ENCODE measurements around the gene CTR9.
A peak's percentile ranks its signal among the peaks of the same experiment; 100 is the strongest.

Gene CTR9

DNA sequence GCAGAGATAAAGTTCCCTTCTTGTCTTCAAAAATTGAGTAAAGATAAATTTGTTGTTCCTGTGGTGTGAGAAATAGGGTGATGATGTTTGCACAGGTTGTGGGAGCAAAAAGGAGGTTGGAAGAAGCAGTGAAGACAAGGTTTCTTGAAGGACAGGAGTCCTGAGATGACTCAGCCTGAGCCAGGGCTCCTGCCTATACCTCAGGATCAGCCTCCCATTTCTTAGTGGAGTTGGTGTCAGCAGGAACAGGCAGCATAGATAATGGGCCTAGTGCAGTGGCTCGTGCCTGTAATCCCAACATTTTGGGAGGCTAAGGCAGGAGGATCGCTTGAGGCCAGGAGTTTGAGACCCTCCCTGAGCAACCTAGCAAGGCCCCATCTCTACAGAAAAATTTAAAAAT lies 29.0 kb downstream of the CTR9 start:
- DNase-seq (ENCODE audit: low read depth, low spot score) = no peak

GRCh38 chr11:10784232-10785145 lies 33.4 kb downstream of the CTR9 start:
- DNase-seq (ENCODE audit: low read depth, low spot score) = no peak

DNA sequence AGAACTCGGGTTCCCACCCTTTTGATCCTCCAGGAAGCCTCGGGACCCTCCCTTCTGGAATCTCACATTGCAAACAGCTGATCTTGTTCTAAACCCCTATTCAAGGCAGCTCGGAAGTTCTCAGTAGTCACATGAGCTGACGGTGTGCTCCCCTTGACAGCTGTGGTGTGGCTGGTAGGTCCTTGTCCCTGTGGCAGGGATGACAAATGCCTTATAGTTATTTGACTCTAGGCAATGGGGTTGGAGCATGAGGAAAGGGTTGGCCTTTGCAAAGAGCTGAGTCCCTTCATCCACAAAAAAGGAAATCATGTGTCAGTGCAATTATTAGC lies 34.1 kb downstream of the CTR9 start:
- no peak for DNase-seq (ENCODE audit: low read depth, low spot score)

- no peak for DNase-seq (ENCODE audit: low read depth, low spot score)
Measured at GRCh38 chr11:10786451-10786850, 35.4 kb downstream of the CTR9 start.

- no peak for DNase-seq (ENCODE audit: low read depth, low spot score)
Measured at GRCh38 chr11:10792385-10793068, 41.5 kb downstream of the CTR9 start.

- DNase-seq (ENCODE audit: low read depth, low spot score) = no peak
Measured at GRCh38 chr11:10793470-10794255, 42.6 kb downstream of the CTR9 start.

- DNase-seq (ENCODE audit: low read depth, low spot score) = no peak
Measured at GRCh38 chr11:10796191-10796590, 45.1 kb downstream of the CTR9 start.

DNA sequence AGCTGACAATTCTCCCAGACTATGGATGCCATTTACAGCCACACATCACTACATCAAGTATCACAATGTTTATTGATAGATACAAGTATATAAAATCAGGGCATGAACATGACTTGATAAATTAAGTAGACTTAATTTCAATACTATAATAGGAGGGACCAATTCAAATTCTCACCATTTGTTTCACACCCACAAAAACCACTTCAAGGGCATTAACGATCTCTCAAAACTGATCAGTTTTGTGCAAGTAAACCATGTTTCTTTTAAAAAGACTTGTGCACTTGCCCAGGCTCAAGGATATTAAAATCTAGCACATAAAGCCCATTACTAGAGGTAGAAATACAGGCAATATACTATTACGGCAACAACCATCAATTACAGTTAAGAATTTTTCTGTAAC lies 46.0 kb downstream of the CTR9 start:
- no peak for DNase-seq (ENCODE audit: low read depth, low spot score)

- no peak for DNase-seq (ENCODE audit: low read depth, low spot score)
Measured at GRCh38 chr11:10797531-10797930, 46.5 kb downstream of the CTR9 start.

- DNase-seq (ENCODE audit: low read depth, low spot score) = no peak
Measured at GRCh38 chr11:10798330-10798928, 47.4 kb downstream of the CTR9 start.

DNA sequence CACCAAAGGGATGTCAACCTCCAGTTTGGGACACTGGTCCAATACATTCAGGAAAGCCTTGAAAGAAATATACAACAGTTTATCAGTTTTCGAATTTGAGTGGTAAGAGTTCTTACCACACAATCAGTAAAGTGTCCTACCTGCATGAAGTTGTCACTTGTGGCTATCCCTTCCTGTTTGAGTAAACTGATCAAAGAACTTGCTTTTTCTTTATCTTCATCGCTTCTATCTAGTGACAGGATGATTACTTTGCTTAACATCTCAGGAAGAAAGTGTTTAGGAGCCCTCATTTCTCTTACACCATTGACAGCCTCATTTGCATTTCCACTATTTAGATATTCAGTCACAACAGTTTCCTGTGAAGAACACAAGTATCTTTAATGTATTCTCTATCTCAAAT lies 49.2 kb downstream of the CTR9 start:
- no peak for DNase-seq (ENCODE audit: low read depth, low spot score)

DNA sequence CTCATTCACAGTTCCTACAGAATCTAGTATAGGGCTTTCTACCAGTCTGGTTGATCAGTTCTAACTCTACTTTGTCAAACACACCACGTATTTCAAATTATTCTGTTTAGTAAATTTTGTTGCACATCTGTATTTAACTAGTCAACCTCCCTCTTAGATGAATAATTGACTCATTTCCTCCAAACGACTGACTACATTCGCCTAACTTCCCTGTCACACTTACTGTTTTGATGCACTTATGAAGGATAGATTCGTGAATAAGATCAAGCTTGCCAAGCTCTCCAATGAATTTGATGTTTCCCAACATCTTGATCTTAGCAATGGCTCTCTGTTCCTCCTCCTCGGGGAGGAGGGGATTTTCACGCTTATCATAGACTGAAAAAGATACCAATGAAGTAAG lies 52.6 kb downstream of the CTR9 start:
- no peak for DNase-seq (ENCODE audit: low read depth, low spot score)

- no peak for DNase-seq (ENCODE audit: low read depth, low spot score)
Measured at GRCh38 chr11:10805741-10806140, 54.7 kb downstream of the CTR9 start.

DNA sequence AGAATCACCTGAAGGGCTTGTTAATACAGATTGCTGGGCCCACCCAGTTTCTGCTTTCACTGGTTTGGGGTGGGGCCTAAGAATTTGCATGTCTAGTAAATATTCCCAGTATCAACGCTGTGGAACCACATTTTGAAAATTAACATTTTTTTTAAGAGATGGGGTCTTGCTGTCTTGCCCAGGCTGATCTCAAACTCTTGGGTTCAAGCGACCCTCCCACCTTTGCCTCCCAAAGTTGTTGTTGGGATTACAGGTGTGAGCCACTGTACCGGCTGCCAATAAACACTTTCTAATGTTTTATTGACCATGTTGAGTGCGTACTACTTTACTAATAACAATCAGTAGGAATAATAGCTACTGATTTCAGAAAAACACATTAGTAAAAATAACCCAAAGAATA lies 55.2 kb downstream of the CTR9 start:
- no peak for DNase-seq (ENCODE audit: low read depth, low spot score)

GRCh38 chr11:10807493-10808234 lies 56.6 kb downstream of the CTR9 start:
- DNase-seq (ENCODE audit: low read depth, low spot score) = no peak

DNA sequence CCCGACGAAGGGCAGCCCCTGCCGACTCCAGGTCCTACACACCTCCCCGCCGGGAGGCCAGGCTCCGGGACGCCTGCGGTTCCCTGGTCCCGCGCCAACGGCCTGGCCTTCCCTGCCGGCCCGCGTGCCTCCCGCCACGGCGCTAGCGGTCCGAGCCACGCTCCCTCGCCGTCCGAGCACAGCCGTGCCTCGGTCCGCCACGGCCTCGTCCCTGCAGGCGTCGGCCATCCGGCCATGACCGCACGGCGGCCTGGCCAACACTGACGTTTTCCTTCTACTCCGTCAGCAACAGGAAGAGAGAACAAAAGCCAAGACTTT lies 57.1 kb downstream of the CTR9 start:
- no peak for DNase-seq (ENCODE audit: low read depth, low spot score)

- DNase-seq (ENCODE audit: low read depth, low spot score) = peak; percentile 96
Measured at GRCh38 chr11:10808553-10809372, 57.7 kb downstream of the CTR9 start, which contains the start of gene EIF4G2. Gene EIF4G2, minus strand, starts transcription at chr11:10808926.

- DNase-seq (ENCODE audit: low read depth, low spot score) = peak; percentile 29
Measured at GRCh38 chr11:10809373-10810160, 58.5 kb downstream of the CTR9 start.

- DNase-seq (ENCODE audit: low read depth, low spot score) = no peak
Measured at GRCh38 chr11:10813945-10814344, 62.9 kb downstream of the CTR9 start.

DNA sequence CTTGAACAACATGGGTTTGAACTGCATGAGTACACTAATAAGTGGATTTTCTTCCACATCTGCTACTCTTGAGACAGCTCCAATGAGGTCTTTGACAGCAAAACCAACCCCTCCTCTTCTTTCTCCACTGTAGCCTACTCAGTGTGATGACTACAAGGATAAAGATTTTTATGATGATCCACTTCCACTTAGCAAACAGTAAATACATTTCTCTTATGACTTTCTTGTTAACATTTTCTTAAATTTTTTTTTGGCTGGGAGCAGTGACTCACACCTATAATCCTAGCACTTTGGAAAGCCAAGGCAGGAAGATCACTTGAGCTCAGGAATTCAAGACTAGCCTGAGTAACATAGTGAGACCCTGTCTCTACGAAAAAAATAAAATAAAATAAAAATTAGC lies 67.5 kb downstream of the CTR9 start:
- no peak for DNase-seq (ENCODE audit: low read depth, low spot score)

All from smooth muscle cell of the brain vasculature (primary cell).